ENCODE measurements around the gene NKTR.
A peak's percentile ranks its signal among the peaks of the same experiment; 100 is the strongest.

Gene NKTR

GRCh38 chr3:42685891-42686820 lies 85.7 kb downstream of the NKTR start:
- Histone ChIP-seq H3K9me3 (no peaks in the 10 kb centered on the region), H3K4me3 (peak overlapping the region; percentile 32 to 45), H3K27ac (peak overlapping the region in 1 of 2 donors; percentile 38), H3K4me1 (peaks cover 0 to 34% (median 31%) of the 10 kb centered on the region in 4 donors), H3K36me3 (no peaks in the 10 kb centered on the region), H3K27me3 (peaks cover 0 to 3% of the 10 kb centered on the region in 2 donors)
- peak in 1 of 2 donors; percentile 65 for DNase-seq
- intact Hi-C loops (cut with DNase I; ENCODE audit: low total_unique reads), result no loop called here
- TF ChIP-seq CTCF (IDR thresholded peaks at IDR 0.05), result no peak

GRCh38 chr3:42686832-42687650 lies 86.6 kb downstream of the NKTR start:
- no peak for TF ChIP-seq CTCF (IDR thresholded peaks at IDR 0.05)
- Histone ChIP-seq H3K36me3 (no peaks in the 10 kb centered on the region), H3K27me3 (peaks cover 0 to 3% of the 10 kb centered on the region in 2 donors), H3K4me3 (no peak overlapping the region), H3K27ac (no peak overlapping the region), H3K9me3 (no peaks in the 10 kb centered on the region), H3K4me1 (peaks cover 0 to 34% (median 31%) of the 10 kb centered on the region in 4 donors)
- intact Hi-C loops (cut with DNase I; ENCODE audit: low total_unique reads), result no loop called here
- peak in 1 of 2 donors; percentile 43 for DNase-seq

- peak in 1 of 2 donors; percentile 64 for DNase-seq
- no peak overlapping the region for H3K27ac ChIP-seq
- H3K4me3 ChIP-seq, result no peak overlapping the region
- intact Hi-C loops (cut with DNase I; ENCODE audit: low total_unique reads), result no loop called here
- no peaks in the 10 kb centered on the region for H3K9me3 ChIP-seq
- no peaks in the 10 kb centered on the region for H3K36me3 ChIP-seq
- peaks cover 0 to 32% (median 29%) of the 10 kb centered on the region in 4 donors for H3K4me1 ChIP-seq
- peaks cover 0 to 3% of the 10 kb centered on the region in 2 donors for H3K27me3 ChIP-seq
- no peak for TF ChIP-seq CTCF (IDR thresholded peaks at IDR 0.05)
These were observed 87.5 kb downstream of the NKTR start for GRCh38 chr3:42688016-42688415.

GRCh38 chr3:42688487-42689420 lies 88.3 kb downstream of the NKTR start:
- Histone ChIP-seq H3K9me3 (no peaks in the 10 kb centered on the region), H3K4me3 (no peak overlapping the region), H3K4me1 (peaks cover 0 to 25% (median 22%) of the 10 kb centered on the region in 4 donors), H3K36me3 (no peaks in the 10 kb centered on the region), H3K27me3 (peaks cover 0 to 3% of the 10 kb centered on the region in 2 donors), H3K27ac (no peak overlapping the region)
- peak in 1 of 2 donors; percentile 53 for DNase-seq
- intact Hi-C loops (cut with DNase I; ENCODE audit: low total_unique reads), result no loop called here
- TF ChIP-seq CTCF (IDR thresholded peaks at IDR 0.05), result no peak

Measured in tibial artery (tissue), 4 donors.